Fibroblast of villous mesenchyme (primary cell): Measurements from ENCODE around the gene SWAP70. TPM values are rescaled to one million over a fixed set of nuclear protein-coding genes. Genes with fewer than 3 reads are reported as not detected.

ENCODE experiments used
- DNase-seq: peaks from one replicate; pipeline ENCODE4 v3.0.0-alpha.2; 2010; ENCODE audit warnings: low read depth
- H3K4me3 ChIP-seq: 2 replicates; pipeline ENCODE4 v1.5.1; 2011; ENCODE audit warnings: low read depth, mild to moderate bottlenecking, low read length
- total RNA-seq: library from RNA; depleted of rRNA; stranded (reverse); fragments of >200 nt; gene quantifications from 2 replicates; pipeline ENCODE4 v1.2.3, GENCODE V29; 2012
- TF ChIP-seq, protein P1 (sequence below): IDR thresholded peaks from 2 replicates; pipeline ENCODE4 v1.5.1; 2012; ENCODE audit warnings: low read depth, mild to moderate bottlenecking, low read length; ENCODE audit not compliant: insufficient read depth

The SWAP70 gene
- total RNA-seq, 1 donor: 63.0 TPM

DNA sequence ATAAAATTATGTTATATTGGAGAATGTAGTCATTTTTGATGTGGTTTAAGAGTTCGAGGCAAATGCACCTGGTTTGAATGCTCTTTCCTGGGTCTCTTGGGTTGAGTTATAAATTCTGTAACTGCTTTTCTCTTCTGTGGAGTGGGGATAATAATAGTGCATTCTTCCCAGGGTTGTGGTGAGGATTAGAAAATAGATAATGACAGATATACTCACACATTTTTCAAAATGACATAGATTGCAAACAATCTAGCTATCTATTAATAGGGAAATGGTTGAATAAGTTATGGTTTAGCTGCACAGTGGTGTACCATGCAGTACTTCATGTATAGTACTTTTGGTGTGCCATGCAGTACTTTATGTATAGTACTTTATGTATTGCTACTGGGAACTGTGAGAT, 67.4 kb downstream of the SWAP70 start:
- no peak for DNase-seq
- TF ChIP-seq, protein P1, sequence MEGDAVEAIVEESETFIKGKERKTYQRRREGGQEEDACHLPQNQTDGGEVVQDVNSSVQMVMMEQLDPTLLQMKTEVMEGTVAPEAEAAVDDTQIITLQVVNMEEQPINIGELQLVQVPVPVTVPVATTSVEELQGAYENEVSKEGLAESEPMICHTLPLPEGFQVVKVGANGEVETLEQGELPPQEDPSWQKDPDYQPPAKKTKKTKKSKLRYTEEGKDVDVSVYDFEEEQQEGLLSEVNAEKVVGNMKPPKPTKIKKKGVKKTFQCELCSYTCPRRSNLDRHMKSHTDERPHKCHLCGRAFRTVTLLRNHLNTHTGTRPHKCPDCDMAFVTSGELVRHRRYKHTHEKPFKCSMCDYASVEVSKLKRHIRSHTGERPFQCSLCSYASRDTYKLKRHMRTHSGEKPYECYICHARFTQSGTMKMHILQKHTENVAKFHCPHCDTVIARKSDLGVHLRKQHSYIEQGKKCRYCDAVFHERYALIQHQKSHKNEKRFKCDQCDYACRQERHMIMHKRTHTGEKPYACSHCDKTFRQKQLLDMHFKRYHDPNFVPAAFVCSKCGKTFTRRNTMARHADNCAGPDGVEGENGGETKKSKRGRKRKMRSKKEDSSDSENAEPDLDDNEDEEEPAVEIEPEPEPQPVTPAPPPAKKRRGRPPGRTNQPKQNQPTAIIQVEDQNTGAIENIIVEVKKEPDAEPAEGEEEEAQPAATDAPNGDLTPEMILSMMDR: no peak
- H3K4me3 ChIP-seq: no peak overlapping the region

DNA sequence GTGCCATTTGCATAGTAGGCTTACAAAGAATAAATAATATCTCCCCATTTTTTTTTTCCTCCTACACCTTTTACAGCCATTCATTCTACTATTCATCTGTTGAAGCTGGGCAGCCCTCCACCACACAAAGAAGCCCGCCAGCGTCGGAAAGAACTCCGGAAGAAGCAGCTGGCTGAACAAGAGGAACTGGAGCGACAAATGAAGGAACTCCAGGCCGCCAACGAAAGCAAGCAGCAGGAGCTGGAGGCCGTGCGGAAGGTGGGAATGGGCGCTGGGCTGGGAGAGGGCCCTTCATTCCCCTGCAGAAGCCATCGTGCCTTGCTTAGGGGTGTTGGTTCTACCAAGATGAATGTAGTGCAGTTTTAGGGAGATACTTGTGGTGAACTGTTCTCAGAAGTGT, 68.6 kb downstream of the SWAP70 start:
- TF ChIP-seq, protein P1: no peak
- DNase-seq: no peak
- H3K4me3 ChIP-seq: no peak overlapping the region

DNA sequence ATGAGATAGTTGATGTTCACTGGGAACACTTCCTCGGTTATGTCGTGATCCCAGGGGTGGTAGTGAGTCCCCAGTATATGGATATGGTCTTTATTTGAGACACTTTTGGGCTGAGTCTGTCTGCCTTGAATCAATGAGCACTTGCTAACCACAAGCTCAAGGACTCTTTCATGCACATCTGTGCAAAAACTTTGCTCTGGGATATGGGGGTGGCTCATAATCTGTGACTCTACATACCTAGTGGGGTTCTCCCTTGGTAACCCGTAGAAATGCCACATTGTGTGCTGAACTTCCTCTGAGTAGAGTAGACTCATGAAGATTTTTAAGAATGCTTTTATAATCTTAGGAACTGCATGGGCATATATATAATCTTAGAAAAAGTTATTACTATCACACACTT, 69.3 kb downstream of the SWAP70 start:
- no peak overlapping the region for H3K4me3 ChIP-seq
- TF ChIP-seq, protein P1: no peak
- no peak for DNase-seq

DNA sequence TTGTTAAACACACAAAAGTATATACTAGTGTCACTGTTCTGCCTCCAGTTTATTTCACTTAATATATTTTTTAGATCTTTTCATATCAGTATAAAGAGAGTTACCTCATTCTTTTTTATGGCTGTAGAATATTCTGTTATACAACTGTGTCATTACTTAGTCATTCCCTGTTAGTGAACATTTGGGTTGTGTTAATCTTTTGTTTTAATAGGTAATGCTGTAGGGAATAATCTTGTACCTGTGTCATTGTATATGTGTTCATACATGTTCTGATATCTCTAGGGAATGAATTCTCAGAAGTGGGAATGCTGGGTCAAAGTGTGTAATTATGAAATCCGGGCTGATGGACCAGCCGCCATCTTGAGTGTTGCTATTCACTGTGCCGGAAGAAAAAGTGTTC, 71.4 kb downstream of the SWAP70 start:
- no peak overlapping the region for H3K4me3 ChIP-seq
- DNase-seq: no peak
- TF ChIP-seq, protein P1: no peak

DNA sequence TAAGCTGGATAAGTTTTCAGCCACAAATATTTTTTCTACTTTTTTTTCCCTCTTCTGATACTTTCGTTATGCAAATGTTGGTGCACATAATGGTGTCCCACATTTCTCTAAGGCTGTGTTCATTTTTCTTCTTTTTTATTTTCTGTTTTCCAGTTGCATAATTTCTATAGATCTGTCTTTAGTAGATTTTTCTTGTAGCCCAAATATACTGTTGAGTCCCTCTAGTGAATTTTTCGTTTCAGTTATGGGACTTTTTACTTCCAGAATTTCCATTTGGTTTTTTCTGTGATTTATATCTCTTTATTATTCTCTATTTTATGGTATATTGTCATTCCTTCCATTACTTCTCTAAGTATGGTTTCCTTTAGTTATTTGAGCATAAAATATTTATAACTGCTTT, 72.0 kb downstream of the SWAP70 start:
- no peak overlapping the region for H3K4me3 ChIP-seq
- TF ChIP-seq, protein P1: no peak
- DNase-seq: no peak

DNA sequence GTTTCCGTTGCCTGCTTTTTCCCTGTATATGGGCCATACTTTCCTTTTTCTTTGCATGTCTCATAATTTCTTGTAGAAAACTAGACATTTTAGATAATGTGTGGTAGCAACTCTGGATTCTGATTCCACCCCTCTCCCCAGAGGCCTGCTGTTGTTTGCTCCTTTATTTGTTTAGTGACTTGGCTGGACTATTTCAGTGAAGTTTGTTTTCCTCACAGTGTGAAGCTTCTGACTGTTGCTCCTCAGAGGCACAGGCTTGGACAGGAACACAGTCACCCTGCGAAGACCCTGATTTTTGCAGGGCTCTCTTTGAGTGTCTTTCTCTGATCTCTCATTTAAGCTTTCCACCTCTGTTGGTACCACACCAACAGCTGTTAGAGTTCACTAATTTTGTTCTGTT, 72.5 kb downstream of the SWAP70 start:
- DNase-seq: no peak
- H3K4me3 ChIP-seq: no peak overlapping the region
- TF ChIP-seq, protein P1: no peak

DNA sequence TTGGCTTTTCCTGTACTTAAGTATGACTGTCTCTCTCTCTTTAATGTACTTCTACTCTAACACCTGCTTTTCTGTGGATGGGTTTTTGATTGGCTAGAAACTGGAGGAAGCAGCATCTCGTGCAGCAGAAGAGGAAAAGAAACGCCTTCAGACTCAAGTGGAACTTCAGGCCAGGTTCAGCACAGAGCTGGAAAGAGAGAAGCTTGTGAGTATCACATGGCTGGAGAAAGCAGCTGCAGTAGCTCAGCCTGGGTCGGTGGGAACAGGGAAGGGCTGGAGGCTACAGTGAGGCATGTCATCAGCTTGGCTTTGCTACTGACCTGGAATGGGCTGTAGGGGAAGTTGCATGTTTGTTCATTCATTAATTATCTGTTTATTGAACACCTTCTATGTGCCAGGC, 74.2 kb downstream of the SWAP70 start:
- H3K4me3 ChIP-seq: no peak overlapping the region
- TF ChIP-seq, protein P1: no peak
- peak; percentile 58 for DNase-seq
